ENCODE results near the gene AFF1.

The AFF1 gene

GRCh38 chr4:86910369-86910768 is 24.4 kb upstream of the AFF1 start:
- no peak overlapping the region for H3K27ac ChIP-seq (ENCODE audit: low read length)
- H3K4me2 ChIP-seq (ENCODE audit: low read depth, low read length): no peak overlapping the region
- no peaks in the 10 kb centered on the region for H3K9me2 ChIP-seq (replicated peaks; ENCODE audit: insufficient read depth, low read length)
- no peaks in the 10 kb centered on the region for H4K20me1 ChIP-seq (ENCODE audit: insufficient read depth, low read length)
- no peak overlapping the region for H3K9ac ChIP-seq (ENCODE audit: low read length)
- no peak overlapping the region for H2AFZ ChIP-seq (ENCODE audit: low read length)
- H3K4me3 ChIP-seq (ENCODE audit: low read length): no peak overlapping the region
- peaks cover 23% of the 10 kb centered on the region for H3K4me1 ChIP-seq (ENCODE audit: low read length)
- H3K9me3 ChIP-seq (replicated peaks; ENCODE audit: insufficient read depth, low read length): no peaks in the 10 kb centered on the region
- peaks cover 5% of the 10 kb centered on the region; the same call in 1 of the 2 replicates for H3F3A ChIP-seq (ENCODE audit: insufficient read depth, low read length)
- no peaks in the 10 kb centered on the region for H3K27me3 ChIP-seq (replicated peaks; ENCODE audit: insufficient read depth, low read length)
- no peak for TF ChIP-seq EZH2 (optimal IDR thresholded peaks at IDR 0.05; ENCODE audit: low read depth, low read length)
- no peak for TF ChIP-seq EZH2phosphoT487 (IDR thresholded peaks at IDR 0.05; ENCODE audit: low read length)
- TF ChIP-seq CTCF (IDR thresholded peaks at IDR 0.05; ENCODE audit: low read length): no peak
- no peaks in the 10 kb centered on the region for H3K79me2 ChIP-seq (ENCODE audit: low read length)
- no peaks in the 10 kb centered on the region for H3K36me3 ChIP-seq (replicated peaks; ENCODE audit: insufficient read depth, low read length)
- DNase-seq: no peak

GRCh38 chr4:86910820-86911684 is 23.8 kb upstream of the AFF1 start:
- Histone ChIP-seq H3K4me1 (ENCODE audit: low read length) (peaks cover 23% of the 10 kb centered on the region), H2AFZ (ENCODE audit: low read length) (no peak overlapping the region), H3F3A (ENCODE audit: insufficient read depth, low read length) (peaks cover 5% of the 10 kb centered on the region; the same call in 1 of the 2 replicates), H3K4me2 (ENCODE audit: low read depth, low read length) (no peak overlapping the region), H3K4me3 (ENCODE audit: low read length) (no peak overlapping the region), H3K27me3 (replicated peaks; ENCODE audit: insufficient read depth, low read length) (no peaks in the 10 kb centered on the region), H3K36me3 (replicated peaks; ENCODE audit: insufficient read depth, low read length) (no peaks in the 10 kb centered on the region), H4K20me1 (ENCODE audit: insufficient read depth, low read length) (no peaks in the 10 kb centered on the region), H3K79me2 (ENCODE audit: low read length) (no peaks in the 10 kb centered on the region), H3K9ac (ENCODE audit: low read length) (no peak overlapping the region), H3K9me2 (replicated peaks; ENCODE audit: insufficient read depth, low read length) (no peaks in the 10 kb centered on the region), H3K27ac (ENCODE audit: low read length) (no peak overlapping the region), H3K9me3 (replicated peaks; ENCODE audit: insufficient read depth, low read length) (no peaks in the 10 kb centered on the region)
- DNase-seq: no peak
- TF ChIP-seq EZH2 (optimal IDR thresholded peaks at IDR 0.05; ENCODE audit: low read depth, low read length) (no peak), CTCF (IDR thresholded peaks at IDR 0.05; ENCODE audit: low read length) (no peak), EZH2phosphoT487 (IDR thresholded peaks at IDR 0.05; ENCODE audit: low read length) (no peak)

- Histone ChIP-seq H4K20me1 (ENCODE audit: insufficient read depth, low read length) (no peaks in the 10 kb centered on the region), H3K4me1 (ENCODE audit: low read length) (no peaks in the 10 kb centered on the region)
These were observed 18.4 kb upstream of the AFF1 start for GRCh38 chr4:86916392-86916791.

More at GRCh38 chr4:86916392-86916791, 18.4 kb upstream of the AFF1 start:
- DNase-seq: no peak
- Histone ChIP-seq H3K4me3 (ENCODE audit: low read length) (no peak overlapping the region), H2AFZ (ENCODE audit: low read length) (no peak overlapping the region), H3K9me2 (replicated peaks; ENCODE audit: insufficient read depth, low read length) (no peaks in the 10 kb centered on the region), H3K36me3 (replicated peaks; ENCODE audit: insufficient read depth, low read length) (no peaks in the 10 kb centered on the region), H3K9me3 (replicated peaks; ENCODE audit: insufficient read depth, low read length) (no peaks in the 10 kb centered on the region), H3K9ac (ENCODE audit: low read length) (no peak overlapping the region), H3K27ac (ENCODE audit: low read length) (no peak overlapping the region), H3F3A (ENCODE audit: insufficient read depth, low read length) (no peaks in the 10 kb centered on the region), H3K4me2 (ENCODE audit: low read depth, low read length) (no peak overlapping the region), H3K27me3 (replicated peaks; ENCODE audit: insufficient read depth, low read length) (no peaks in the 10 kb centered on the region), H3K79me2 (ENCODE audit: low read length) (no peaks in the 10 kb centered on the region)
- TF ChIP-seq CTCF (IDR thresholded peaks at IDR 0.05; ENCODE audit: low read length) (no peak), EZH2 (optimal IDR thresholded peaks at IDR 0.05; ENCODE audit: low read depth, low read length) (no peak), EZH2phosphoT487 (IDR thresholded peaks at IDR 0.05; ENCODE audit: low read length) (no peak)
